ENCODE data around the gene TMEM234. TPM values are rescaled to one million over a fixed set of nuclear protein-coding genes. Genes with fewer than 3 reads are reported as not detected.

Gene TMEM234
- total and polyA plus RNA-seq, 10 of the 15 experiments (the other 5 are each of a cell fraction or from before 2014, with no cell fraction given): 2.9 to 10.9 (median 6.4) TPM

GRCh38 chr1:32255072-32256071, 33.2 kb upstream of the TMEM234 start:
- RAD21 ChIA-PET (ENCODE audit: unreplicated experiment): interaction anchor here (0.6 to 4.5 kb wide), 8 partner anchors 14 to 139 kb away, joined by 3 to 34 read pairs (median 8); partner anchors contain the start of genes BSDC1, HDAC1 and MARCKSL1
- H3K4me3 ChIP-seq: peak overlapping the region; percentile 33; the same call in 1 of the 2 replicates
- peak; percentile 1; the same call in 2 of the 3 replicates for ATAC-seq
- TF ChIP-seq NBN (IDR thresholded peaks at IDR 0.05): no peak
- no peak for TF ChIP-seq YBX1 (IDR thresholded peaks at IDR 0.05)
- TF ChIP-seq, protein P1, sequence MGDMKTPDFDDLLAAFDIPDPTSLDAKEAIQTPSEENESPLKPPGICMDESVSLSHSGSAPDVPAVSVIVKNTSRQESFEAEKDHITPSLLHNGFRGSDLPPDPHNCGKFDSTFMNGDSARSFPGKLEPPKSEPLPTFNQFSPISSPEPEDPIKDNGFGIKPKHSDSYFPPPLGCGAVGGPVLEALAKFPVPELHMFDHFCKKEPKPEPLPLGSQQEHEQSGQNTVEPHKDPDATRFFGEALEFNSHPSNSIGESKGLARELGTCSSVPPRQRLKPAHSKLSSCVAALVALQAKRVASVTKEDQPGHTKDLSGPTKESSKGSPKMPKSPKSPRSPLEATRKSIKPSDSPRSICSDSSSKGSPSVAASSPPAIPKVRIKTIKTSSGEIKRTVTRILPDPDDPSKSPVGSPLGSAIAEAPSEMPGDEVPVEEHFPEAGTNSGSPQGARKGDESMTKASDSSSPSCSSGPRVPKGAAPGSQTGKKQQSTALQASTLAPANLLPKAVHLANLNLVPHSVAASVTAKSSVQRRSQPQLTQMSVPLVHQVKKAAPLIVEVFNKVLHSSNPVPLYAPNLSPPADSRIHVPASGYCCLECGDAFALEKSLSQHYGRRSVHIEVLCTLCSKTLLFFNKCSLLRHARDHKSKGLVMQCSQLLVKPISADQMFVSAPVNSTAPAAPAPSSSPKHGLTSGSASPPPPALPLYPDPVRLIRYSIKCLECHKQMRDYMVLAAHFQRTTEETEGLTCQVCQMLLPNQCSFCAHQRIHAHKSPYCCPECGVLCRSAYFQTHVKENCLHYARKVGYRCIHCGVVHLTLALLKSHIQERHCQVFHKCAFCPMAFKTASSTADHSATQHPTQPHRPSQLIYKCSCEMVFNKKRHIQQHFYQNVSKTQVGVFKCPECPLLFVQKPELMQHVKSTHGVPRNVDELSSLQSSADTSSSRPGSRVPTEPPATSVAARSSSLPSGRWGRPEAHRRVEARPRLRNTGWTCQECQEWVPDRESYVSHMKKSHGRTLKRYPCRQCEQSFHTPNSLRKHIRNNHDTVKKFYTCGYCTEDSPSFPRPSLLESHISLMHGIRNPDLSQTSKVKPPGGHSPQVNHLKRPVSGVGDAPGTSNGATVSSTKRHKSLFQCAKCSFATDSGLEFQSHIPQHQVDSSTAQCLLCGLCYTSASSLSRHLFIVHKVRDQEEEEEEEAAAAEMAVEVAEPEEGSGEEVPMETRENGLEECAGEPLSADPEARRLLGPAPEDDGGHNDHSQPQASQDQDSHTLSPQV (IDR thresholded peaks at IDR 0.05): no peak
- TF ChIP-seq RAD51 (IDR thresholded peaks at IDR 0.05): no peak
- TF ChIP-seq RELB (IDR thresholded peaks at IDR 0.05; ENCODE audit: low read depth): no peak
- TF ChIP-seq ESRRA (IDR thresholded peaks at IDR 0.05; ENCODE audit: low read length): no peak
- no peak for TF ChIP-seq MTA2 (IDR thresholded peaks at IDR 0.05; ENCODE audit: low read depth)
- TF ChIP-seq, protein P2, sequence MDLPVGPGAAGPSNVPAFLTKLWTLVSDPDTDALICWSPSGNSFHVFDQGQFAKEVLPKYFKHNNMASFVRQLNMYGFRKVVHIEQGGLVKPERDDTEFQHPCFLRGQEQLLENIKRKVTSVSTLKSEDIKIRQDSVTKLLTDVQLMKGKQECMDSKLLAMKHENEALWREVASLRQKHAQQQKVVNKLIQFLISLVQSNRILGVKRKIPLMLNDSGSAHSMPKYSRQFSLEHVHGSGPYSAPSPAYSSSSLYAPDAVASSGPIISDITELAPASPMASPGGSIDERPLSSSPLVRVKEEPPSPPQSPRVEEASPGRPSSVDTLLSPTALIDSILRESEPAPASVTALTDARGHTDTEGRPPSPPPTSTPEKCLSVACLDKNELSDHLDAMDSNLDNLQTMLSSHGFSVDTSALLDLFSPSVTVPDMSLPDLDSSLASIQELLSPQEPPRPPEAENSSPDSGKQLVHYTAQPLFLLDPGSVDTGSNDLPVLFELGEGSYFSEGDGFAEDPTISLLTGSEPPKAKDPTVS (IDR thresholded peaks at IDR 0.05; ENCODE audit: low read depth, low read length): no peak
- no peak for TF ChIP-seq KDM1A (IDR thresholded peaks at IDR 0.05; ENCODE audit: borderline replicate concordance)
- TF ChIP-seq CREB1 (IDR thresholded peaks at IDR 0.05; ENCODE audit: low read depth): no peak
- TF ChIP-seq CBX3 (IDR thresholded peaks at IDR 0.05; ENCODE audit: borderline replicate concordance, low read depth): no peak
- 0 out of 2 replicates have a peak, but pooled peaks have one; percentile 20 for TF ChIP-seq ATF7 (IDR thresholded peaks at IDR 0.05; ENCODE audit: low read depth)

More at GRCh38 chr1:32255072-32256071, 33.2 kb upstream of the TMEM234 start:
- DNase-seq (ENCODE audit: low read depth, low spot score) (no peak), FAIRE-seq (no peak)
- Histone ChIP-seq H3K27me3 (replicated peaks in 1 of 2; ENCODE audit: control insufficient read depth in 2 of 2, insufficient read depth in 2 of 2, low read length in 1 of 2) (no peaks in the 10 kb centered on the region), H3K4me2 (ENCODE audit: control insufficient read depth, insufficient read depth) (peak overlapping the region; percentile 99), H3K4me1 (ENCODE audit: control insufficient read depth, insufficient read depth, low read length) (peaks cover 66% of the 10 kb centered on the region), H4K20me1 (ENCODE audit: control insufficient read depth, insufficient read depth) (no peaks in the 10 kb centered on the region), H3K79me2 (ENCODE audit: control insufficient read depth, insufficient read depth, low read length) (peaks cover 77% of the 10 kb centered on the region), H3K27ac (ENCODE audit: control insufficient read depth, insufficient read depth) (peak overlapping the region; percentile 89), H3K9ac (ENCODE audit: control insufficient read depth, insufficient read depth, low read length) (peak overlapping the region; percentile 51), H2AFZ (ENCODE audit: control insufficient read depth, low read depth, low read length) (peak overlapping the region; percentile 76), H3K36me3 (ENCODE audit: control insufficient read depth in 2 of 2, insufficient read depth in 2 of 2, low read length in 1 of 2) (peaks cover 0 to 2% of the 10 kb centered on the region in 2 experiments; a peak in 1 of 4 replicates), H3K9me3 (replicated peaks; ENCODE audit: control insufficient read depth, insufficient read depth, low read length) (no peaks in the 10 kb centered on the region; the same call in 2 of the 3 replicates)
- POLR2A ChIA-PET: interaction anchor here (0.6 to 1.5 kb wide), 11 partner anchors 10 to 307 kb away, joined by 3 to 7 read pairs (median 3); partner anchors contain the start of genes HDAC1 and MARCKSL1
- BruUV-seq (replicated peaks): no TSS peak
- SMC1A ChIA-PET (ENCODE audit: uncharacterized antibody, unreplicated experiment): interaction anchor here (0.7 to 14.4 kb wide), 11 partner anchors 9 to 63 kb away, joined by 3 to 124 read pairs (median 4); partner anchors contain the start of gene HDAC1
- intact Hi-C loops (cut with micrococcal nuclease; ENCODE audit: unreplicated experiment): loop anchor here (2.0 kb wide), 1 partner anchor 37 kb away; the partner anchor contains the start of gene HDAC1
- CTCF ChIA-PET: interaction anchor here (0.6 to 6.2 kb wide), 13 partner anchors 7 to 182 kb away, joined by 3 to 39 read pairs (median 4); partner anchors contain the start of genes FAM167B, HDAC1 and TMEM39B
- in situ Hi-C loops (cut with MboI): no loop called here
- 61% methylated on average over 10 of the region's 10 CpGs for WGBS (ENCODE audit: insufficient coverage, insufficient replicate concordance, low lambda C conversion rate, missing lambda C conversion rate)

Measured in GM12878 (cell line).